Bone marrow (tissue), 2 donors: ENCODE data around the gene ERVK3-1.
"Not testable (repeated sequence)": the region's sequence is repeated elsewhere in the genome, so short reads cannot be mapped to it uniquely, and the experiment has no call there.

Source experiments
- DNase-seq, 2 donors: peaks; one replicate each; lab custom pipeline; 2025; lab: John Stamatoyannopoulos, UW

ERVK3-1 gene

GRCh38 chr19:58304748-58305064 is 471 bp upstream of the ERVK3-1 start:
- no peak for DNase-seq

GRCh38 chr19:58305932-58306323 is 751 bp downstream of the ERVK3-1 start:
- DNase-seq, result no peak

GRCh38 chr19:58307736-58308135 is 2.6 kb downstream of the ERVK3-1 start:
- no peak for DNase-seq

- not testable (repeated sequence) for DNase-seq
Observed at GRCh38 chr19:58310685-58311084, 5.5 kb downstream of the ERVK3-1 start.

GRCh38 chr19:58311345-58311865 is 6.2 kb downstream of the ERVK3-1 start:
- no peak for DNase-seq

GRCh38 chr19:58315580-58315979 is 10.4 kb downstream of the ERVK3-1 start:
- DNase-seq, result no peak

GRCh38 chr19:58317476-58318072 is 12.4 kb downstream of the ERVK3-1 start:
- no peak for DNase-seq

GRCh38 chr19:58318297-58318696 is 13.1 kb downstream of the ERVK3-1 start:
- no peak for DNase-seq

GRCh38 chr19:58319241-58319640 is 14.1 kb downstream of the ERVK3-1 start:
- no peak for DNase-seq

- DNase-seq, result no peak
Observed at GRCh38 chr19:58325311-58326022, 20.3 kb downstream of the ERVK3-1 start.

- no peak for DNase-seq
Observed at GRCh38 chr19:58326501-58326913, 21.3 kb downstream of the ERVK3-1 start.

GRCh38 chr19:58326914-58327726 is 21.9 kb downstream of the ERVK3-1 start, which contains the start of gene ZSCAN22:
Gene ZSCAN22, plus strand, starts transcription at chr19:58326994. Its CDS starts 7,809 bp downstream, at chr19:58334803.
- peak; percentile 76 to 83 for DNase-seq

- DNase-seq, result peak in 1 of 2 donors; percentile 3
Observed at GRCh38 chr19:58328999-58329398, 23.8 kb downstream of the ERVK3-1 start.

- DNase-seq, result no peak
Observed at GRCh38 chr19:58330458-58330857, 25.3 kb downstream of the ERVK3-1 start.

- DNase-seq, result no peak
Observed at GRCh38 chr19:58332697-58333096, 27.5 kb downstream of the ERVK3-1 start.

GRCh38 chr19:58334691-58335249 is 29.6 kb downstream of the ERVK3-1 start:
- DNase-seq, result no peak

GRCh38 chr19:58335630-58336029 is 30.5 kb downstream of the ERVK3-1 start:
- no peak for DNase-seq

- DNase-seq, result no peak
Observed at GRCh38 chr19:58336216-58336615, 31.0 kb downstream of the ERVK3-1 start.

GRCh38 chr19:58336820-58337219 is 31.6 kb downstream of the ERVK3-1 start:
- DNase-seq, result no peak

- DNase-seq, result no peak
Observed at GRCh38 chr19:58338336-58338735, 33.2 kb downstream of the ERVK3-1 start.

- no peak for DNase-seq
Observed at GRCh38 chr19:58338825-58339558, 33.8 kb downstream of the ERVK3-1 start.

- DNase-seq, result no peak
Observed at GRCh38 chr19:58345558-58345957, 40.4 kb downstream of the ERVK3-1 start.
